TTC549 (cell line): Measurements from ENCODE around the gene CCDC190.
"Not testable (repeated sequence)": the region's sequence is repeated elsewhere in the genome, so short reads cannot be mapped to it uniquely, and the experiment has no call there.

Experiments
- FAIRE-seq: peaks from 2 replicates; lab custom pipeline; 2012; peaks lifted over from hg19 to GRCh38; lab: Jason Lieb, UNC

Gene CCDC190

DNA sequence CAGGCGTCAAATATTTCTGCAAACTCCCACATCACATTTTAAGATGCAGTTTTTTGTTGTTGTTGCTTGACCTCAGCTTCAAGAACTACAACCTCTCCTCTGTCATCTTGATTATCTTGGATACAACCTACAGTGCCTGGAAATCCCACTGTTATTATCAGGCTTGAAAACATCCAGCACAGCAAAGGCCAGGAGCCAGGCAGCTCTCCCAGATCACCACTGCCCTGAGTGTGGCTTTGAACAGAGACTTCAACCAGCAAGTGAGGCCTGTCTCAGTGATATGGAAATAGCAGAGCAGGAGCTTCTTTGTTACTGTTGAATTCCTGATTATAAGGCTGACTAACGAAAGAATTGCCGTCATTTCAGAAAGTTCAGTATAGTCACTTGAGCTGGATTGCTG, 28.5 kb downstream of the CCDC190 start:
- FAIRE-seq: no peak

DNA sequence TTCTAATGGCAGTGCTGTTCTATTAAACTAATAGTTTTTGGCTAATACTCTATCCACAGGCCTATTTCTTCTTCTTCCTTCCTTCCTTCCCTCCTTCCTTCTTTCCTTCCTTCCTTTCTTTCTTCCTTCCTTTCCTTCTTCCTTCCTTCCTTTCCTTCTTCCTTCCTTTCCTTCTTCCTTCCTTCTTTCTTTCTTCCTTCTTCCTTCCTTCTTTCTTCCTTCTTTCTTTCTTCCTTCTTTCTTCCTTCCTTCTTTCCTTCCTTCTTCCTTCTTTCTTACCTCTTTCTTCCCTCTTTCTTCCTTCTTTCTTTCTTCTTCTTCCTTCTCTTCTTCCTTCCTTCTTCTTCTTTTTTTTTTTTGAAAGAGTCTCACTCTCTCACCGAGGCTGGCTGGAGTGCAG, 31.7 kb downstream of the CCDC190 start:
- FAIRE-seq: no peak

- no peak for FAIRE-seq
Observed at GRCh38 chr1:162823771-162824525, 37.0 kb downstream of the CCDC190 start.

GRCh38 chr1:162823231-162823630, 37.7 kb downstream of the CCDC190 start:
- FAIRE-seq: no peak

DNA sequence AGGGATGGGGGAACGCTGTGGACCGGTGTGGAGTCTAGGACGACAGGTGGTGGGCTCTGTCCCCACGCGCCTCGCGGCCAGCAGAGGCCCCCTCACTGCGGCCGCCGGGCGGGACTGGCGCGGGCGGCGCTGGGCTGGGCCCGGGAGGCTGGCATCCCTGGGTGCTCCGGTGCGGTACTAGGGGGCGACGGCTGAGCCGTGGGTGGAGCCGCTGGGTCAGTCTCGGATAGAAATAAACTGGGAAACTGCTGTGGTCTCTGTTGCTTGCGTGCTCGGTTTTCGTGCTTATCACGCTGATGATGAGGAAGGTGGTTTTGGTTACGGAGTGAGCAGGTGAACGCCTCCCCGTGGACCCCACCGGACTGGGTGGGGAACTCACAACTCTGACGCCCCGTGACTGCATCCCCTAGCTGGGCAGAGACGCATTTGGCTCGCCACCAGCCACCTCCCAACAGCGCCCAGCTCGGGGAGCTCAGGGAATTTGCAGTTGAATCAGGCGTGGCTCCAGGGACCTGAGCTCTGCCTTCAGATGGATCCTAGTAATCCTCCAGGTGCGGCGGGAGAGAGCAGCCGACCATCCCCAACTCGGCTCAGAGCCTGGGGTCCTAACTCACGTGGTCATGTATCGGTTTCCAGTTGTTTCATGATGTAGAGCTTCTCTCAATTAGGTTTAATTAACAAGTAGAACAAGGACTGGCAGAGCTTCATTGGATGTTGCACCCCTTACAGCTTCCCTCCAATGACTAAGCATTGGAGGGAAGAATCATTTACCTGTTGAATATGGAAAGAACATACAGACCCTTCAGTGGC, 38.4 kb downstream of the CCDC190 start:
- no peak for FAIRE-seq

GRCh38 chr1:162818666-162819065, 42.3 kb downstream of the CCDC190 start:
- FAIRE-seq: not testable (repeated sequence)

DNA sequence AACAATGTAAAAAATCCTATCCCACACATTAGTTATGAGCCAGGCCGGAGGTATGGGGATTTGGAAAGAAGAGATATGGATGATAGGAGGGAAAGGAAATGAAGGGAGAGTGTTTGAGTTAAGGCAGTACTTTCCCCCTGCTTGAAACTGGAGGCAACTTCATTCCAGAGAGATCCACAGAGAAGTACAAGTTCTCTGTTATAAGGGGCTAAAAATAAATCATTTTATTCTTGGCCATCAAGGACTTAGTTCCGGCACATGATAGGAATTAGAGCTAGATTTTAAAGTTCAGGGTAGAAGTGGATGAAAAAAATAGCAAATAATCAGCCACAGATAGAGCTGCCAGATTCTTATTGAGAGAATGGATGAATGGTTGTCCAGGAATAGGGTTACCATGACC, 42.8 kb downstream of the CCDC190 start:
- not testable (repeated sequence) for FAIRE-seq

GRCh38 chr1:162812357-162812756, 48.6 kb downstream of the CCDC190 start:
- FAIRE-seq: not testable (repeated sequence)

- FAIRE-seq: not testable (repeated sequence)
Observed at GRCh38 chr1:162807503-162807902, 53.5 kb downstream of the CCDC190 start.
